ENCODE results near the gene HYAL3. TPM values are rescaled to one million over a fixed set of nuclear protein-coding genes. Genes with fewer than 3 reads are reported as not detected.
"Not testable (repeated sequence)": the region's sequence is repeated elsewhere in the genome, so short reads cannot be mapped to it uniquely, and the experiment has no call there.

Gene HYAL3
- total RNA-seq, 1 experiment from 2014 or later: 20.8 TPM

- no peak for TF ChIP-seq EZH2 (IDR thresholded peaks at IDR 0.05; ENCODE audit: low read length, unreplicated experiment)
- no peak for TF ChIP-seq EZH2phosphoT487 (IDR thresholded peaks at IDR 0.05; ENCODE audit: borderline replicate concordance, low read length)
- TF ChIP-seq, protein P1, sequence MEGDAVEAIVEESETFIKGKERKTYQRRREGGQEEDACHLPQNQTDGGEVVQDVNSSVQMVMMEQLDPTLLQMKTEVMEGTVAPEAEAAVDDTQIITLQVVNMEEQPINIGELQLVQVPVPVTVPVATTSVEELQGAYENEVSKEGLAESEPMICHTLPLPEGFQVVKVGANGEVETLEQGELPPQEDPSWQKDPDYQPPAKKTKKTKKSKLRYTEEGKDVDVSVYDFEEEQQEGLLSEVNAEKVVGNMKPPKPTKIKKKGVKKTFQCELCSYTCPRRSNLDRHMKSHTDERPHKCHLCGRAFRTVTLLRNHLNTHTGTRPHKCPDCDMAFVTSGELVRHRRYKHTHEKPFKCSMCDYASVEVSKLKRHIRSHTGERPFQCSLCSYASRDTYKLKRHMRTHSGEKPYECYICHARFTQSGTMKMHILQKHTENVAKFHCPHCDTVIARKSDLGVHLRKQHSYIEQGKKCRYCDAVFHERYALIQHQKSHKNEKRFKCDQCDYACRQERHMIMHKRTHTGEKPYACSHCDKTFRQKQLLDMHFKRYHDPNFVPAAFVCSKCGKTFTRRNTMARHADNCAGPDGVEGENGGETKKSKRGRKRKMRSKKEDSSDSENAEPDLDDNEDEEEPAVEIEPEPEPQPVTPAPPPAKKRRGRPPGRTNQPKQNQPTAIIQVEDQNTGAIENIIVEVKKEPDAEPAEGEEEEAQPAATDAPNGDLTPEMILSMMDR (conservative IDR thresholded peaks at IDR 0.05; ENCODE audit: low read depth, low read length): no peak
- no peak overlapping the region for H2AFZ ChIP-seq (ENCODE audit: low read length)
- BruUV-seq (replicated peaks): no TSS peak
- H3K27me3 ChIP-seq (ENCODE audit: low read length): no peaks in the 10 kb centered on the region
- H3K4me2 ChIP-seq (ENCODE audit: low read length): no peak overlapping the region
- no peaks in the 10 kb centered on the region for H3K9me2 ChIP-seq (replicated peaks; ENCODE audit: low read length)
- no peak for DNase-seq
- no peak overlapping the region for H3K4me3 ChIP-seq (ENCODE audit: low read length)
- ATAC-seq: no peak
- no peak overlapping the region for H3K9ac ChIP-seq (ENCODE audit: low read length)
- H3F3A ChIP-seq (ENCODE audit: low read length, unreplicated experiment): no peaks in the 10 kb centered on the region
- ChIA-PET POLR2A (ENCODE audit: unreplicated experiment) (no interaction called here), CTCF (no interaction called here)
- no peaks in the 10 kb centered on the region for H4K20me1 ChIP-seq (ENCODE audit: low read length)
- no peaks in the 10 kb centered on the region for H3K79me2 ChIP-seq (ENCODE audit: low read length)
- intact Hi-C loops (cut with micrococcal nuclease): no loop called here
- H3K27ac ChIP-seq (ENCODE audit: low read length): no peak overlapping the region
- no peaks in the 10 kb centered on the region; the same call in 1 of the 2 replicates for H3K36me3 ChIP-seq (ENCODE audit: low read depth, low read length)
- H3K9me3 ChIP-seq (ENCODE audit: low read length): no peaks in the 10 kb centered on the region
- peaks cover 33% of the 10 kb centered on the region for H3K4me1 ChIP-seq (ENCODE audit: insufficient read depth, low read length)
Observed at GRCh38 chr3:50262778-50263177, 36.4 kb downstream of the HYAL3 start.

DNA sequence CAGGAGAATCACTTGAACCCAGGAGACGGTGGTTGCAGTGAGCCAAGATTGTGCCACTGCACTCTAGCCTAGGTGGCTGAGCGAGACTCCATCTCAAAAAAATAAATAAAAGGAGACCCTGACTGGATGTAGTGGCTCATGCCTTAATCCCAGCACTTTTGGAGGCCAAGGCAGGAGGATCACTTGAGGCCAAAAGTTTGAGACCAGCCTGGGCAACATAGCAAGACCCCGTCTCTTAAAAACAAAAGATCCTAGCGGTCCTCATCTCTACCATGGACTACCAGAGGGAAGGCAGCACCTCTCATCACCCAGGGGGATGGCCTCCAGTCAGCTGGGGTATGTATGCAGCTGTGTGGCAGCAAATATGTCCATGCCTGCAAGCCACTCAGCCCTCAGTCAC lies 37.0 kb downstream of the HYAL3 start:
- H3K36me3 ChIP-seq (ENCODE audit: low read depth, low read length); H3K4me2 ChIP-seq (ENCODE audit: low read length); ATAC-seq; CTCF ChIA-PET; H3K9ac ChIP-seq (ENCODE audit: low read length); H2AFZ ChIP-seq (ENCODE audit: low read length); POLR2A ChIA-PET (ENCODE audit: unreplicated experiment); H3K4me3 ChIP-seq (ENCODE audit: low read length); H3F3A ChIP-seq (ENCODE audit: low read length, unreplicated experiment); BruUV-seq (replicated peaks); DNase-seq; H4K20me1 ChIP-seq (ENCODE audit: low read length); intact Hi-C loops (cut with micrococcal nuclease); H3K27ac ChIP-seq (ENCODE audit: low read length); H3K27me3 ChIP-seq (ENCODE audit: low read length); H3K9me3 ChIP-seq (ENCODE audit: low read length); H3K79me2 ChIP-seq (ENCODE audit: low read length); H3K9me2 ChIP-seq (replicated peaks; ENCODE audit: low read length): not testable (repeated sequence)
- H3K4me1 ChIP-seq (ENCODE audit: insufficient read depth, low read length): peaks cover 28% of the 10 kb centered on the region

- no peak for ATAC-seq
Observed at GRCh38 chr3:50261505-50261904, 37.7 kb downstream of the HYAL3 start.

More at GRCh38 chr3:50261505-50261904, 37.7 kb downstream of the HYAL3 start:
- CTCF ChIA-PET: no interaction called here
- DNase-seq: no peak
- intact Hi-C loops (cut with micrococcal nuclease): no loop called here
- Histone ChIP-seq H3K4me3 (ENCODE audit: low read length) (no peak overlapping the region), H3K36me3 (ENCODE audit: low read depth, low read length) (peaks cover 10% of the 10 kb centered on the region), H3K27ac (ENCODE audit: low read length) (no peak overlapping the region), H3K27me3 (ENCODE audit: low read length) (no peaks in the 10 kb centered on the region), H3K79me2 (ENCODE audit: low read length) (no peaks in the 10 kb centered on the region), H4K20me1 (ENCODE audit: low read length) (no peaks in the 10 kb centered on the region), H3K4me1 (ENCODE audit: insufficient read depth, low read length) (peaks cover 26% of the 10 kb centered on the region), H2AFZ (ENCODE audit: low read length) (no peak overlapping the region), H3F3A (ENCODE audit: low read length, unreplicated experiment) (no peaks in the 10 kb centered on the region), H3K4me2 (ENCODE audit: low read length) (no peak overlapping the region), H3K9me3 (ENCODE audit: low read length) (no peaks in the 10 kb centered on the region), H3K9ac (ENCODE audit: low read length) (no peak overlapping the region), H3K9me2 (replicated peaks; ENCODE audit: low read length) (no peaks in the 10 kb centered on the region)
- BruUV-seq (replicated peaks): no TSS peak
- TF ChIP-seq EZH2 (IDR thresholded peaks at IDR 0.05; ENCODE audit: low read length, unreplicated experiment) (no peak), EZH2phosphoT487 (IDR thresholded peaks at IDR 0.05; ENCODE audit: borderline replicate concordance, low read length) (no peak)
- TF ChIP-seq, protein P1 (conservative IDR thresholded peaks at IDR 0.05; ENCODE audit: low read depth, low read length): no peak
- POLR2A ChIA-PET (ENCODE audit: unreplicated experiment): no interaction called here
